PC-9 (cell line): ENCODE results near the gene CLDN7. TPM values are rescaled to one million over a fixed set of nuclear protein-coding genes. Genes with fewer than 3 reads are reported as not detected.
A peak's percentile ranks its signal among the peaks of the same experiment; 100 is the strongest.

Experiments used
- BruUV-seq: library from RNA; stranded (reverse); fragments of 400-500 nt; replicated peaks from 2 replicates; lab custom pipeline; 2021; lab: Mats Ljungman, UMichigan
- CTCF ChIA-PET: fragments of 300-600 bp; sonication (Branson Sonifier 250); formaldehyde crosslinking; loops from one replicate; lab custom pipeline; 2022; ENCODE audit warnings: antibody characterized with exemption; lab: Charles Lee
- POLR2A ChIA-PET: fragments of 300-600 bp; sonication (Branson Sonifier 250); formaldehyde crosslinking; loops from one replicate; lab custom pipeline; 2022; ENCODE audit warnings: antibody characterized with exemption; ENCODE audit not compliant: unreplicated experiment; lab: Charles Lee
- DNase-seq, 2 experiments: peaks; one replicate each; pipeline versions ENCODE4 v3.0.0 to v3.0.0-alpha.2; 2015 to 2022; ENCODE audit warnings: mixed read lengths in 1 of 2
- H2AFZ ChIP-seq: fragments of 200-600 bp; sonication (generic); 2 replicates; pipeline ENCODE4 v1.8.1; 2017; ENCODE audit warnings: antibody characterized with exemption
- H3F3A ChIP-seq: fragments of 200-600 bp; sonication (generic); 2 replicates; pipeline ENCODE4 v1.8.1; 2017; ENCODE audit warnings: antibody characterized with exemption, mild to moderate bottlenecking, low read depth; ENCODE audit not compliant: insufficient read depth
- H3K27ac ChIP-seq: fragments of 200-600 bp; sonication (generic); 2 replicates; pipeline ENCODE4 v1.6.1; 2016; ENCODE audit warnings: mixed run types
- H3K27me3 ChIP-seq: fragments of 200-600 bp; sonication (generic); 2 replicates; pipeline ENCODE4 v1.6.1; 2016; ENCODE audit warnings: low read depth, mixed run types; ENCODE audit not compliant: insufficient read depth
- H3K36me3 ChIP-seq: fragments of 200-600 bp; sonication (generic); 2 replicates; pipeline ENCODE4 v1.6.1; 2016; ENCODE audit warnings: low read depth, mixed run types
- H3K4me1 ChIP-seq: fragments of 200-600 bp; sonication (generic); replicated peaks from 2 replicates; pipeline ENCODE4 v1.6.1; 2016; ENCODE audit warnings: mixed run types; ENCODE audit not compliant: insufficient read depth
- H3K4me2 ChIP-seq: fragments of 200-600 bp; sonication (generic); 2 replicates; pipeline ENCODE4 v1.6.1; 2017; ENCODE audit warnings: mixed run types
- H3K4me3 ChIP-seq: fragments of 200-600 bp; sonication (generic); 2 replicates; pipeline ENCODE4 v1.6.1; 2016; ENCODE audit warnings: mixed run types
- H3K79me2 ChIP-seq: fragments of 200-600 bp; sonication (generic); 2 replicates; pipeline ENCODE4 v1.6.1; 2017; ENCODE audit warnings: low read depth, mixed run types
- H3K9me2 ChIP-seq: fragments of 200-600 bp; sonication (generic); 2 replicates; pipeline ENCODE4 v1.8.1; 2017; ENCODE audit warnings: mild to moderate bottlenecking; ENCODE audit not compliant: insufficient read depth
- H3K9me3 ChIP-seq: fragments of 200-600 bp; sonication (generic); 2 replicates; pipeline ENCODE4 v1.8.1; 2016; ENCODE audit warnings: low read depth; ENCODE audit not compliant: insufficient read depth
- H4K20me1 ChIP-seq: fragments of 200-600 bp; sonication (generic); 2 replicates; pipeline ENCODE4 v1.8.1; 2017; ENCODE audit not compliant: insufficient read depth
- EZH2 ChIP-seq: fragments of 200-600 bp; sonication (generic); IDR thresholded peaks from 2 replicates; pipeline ENCODE4 v1.8.0; 2017; ENCODE audit warnings: antibody characterized with exemption, low read depth
- intact Hi-C: fragments of 100-400 bp; cut with micrococcal nuclease; formaldehyde crosslinking; loops from one replicate; pipeline ENCODE4 v1.10.0; 2022; ENCODE audit not compliant: unreplicated experiment
- microRNA-seq: library from miRNA; unstranded; fragments of <30 nt; microRNA quantifications from one replicate; pipeline ENCODE4 v1.2.0, GENCODE V29; 2021; ENCODE audit warnings: borderline number of aligned reads, borderline replicate concordance
- total RNA-seq: library from RNA; stranded (reverse); gene quantifications from 2 replicates; pipeline ENCODE4 v1.2.3, GENCODE V29; 2021
- TF ChIP-seq, protein P1 (sequence below): fragments of 200-600 bp; sonication (generic); conservative IDR thresholded peaks from 2 replicates; pipeline ENCODE4 v1.6.1; 2017; ENCODE audit warnings: mixed run types, antibody characterized with exemption, mild to moderate bottlenecking, moderate library complexity

The CLDN7 gene
- total RNA-seq, 1 experiment from 2014 or later, result 390 TPM

- Histone ChIP-seq H3K79me2 (0 out of 2 replicates have a peak, but pooled peaks cover 3% of the 10 kb centered on the region), H3K4me1 (peaks cover 8% of the 10 kb centered on the region), H3K9me3 (no peaks in the 10 kb centered on the region), H3K27me3 (no peaks in the 10 kb centered on the region), H3K27ac (no peak overlapping the region), H3K36me3 (no peaks in the 10 kb centered on the region), H3K4me3 (no peak overlapping the region), H4K20me1 (no peaks in the 10 kb centered on the region), H3K9me2 (no peaks in the 10 kb centered on the region), H2AFZ (no peak overlapping the region), H3F3A (peaks cover 21% of the 10 kb centered on the region; the same call in 1 of the 2 replicates), H3K4me2 (no peak overlapping the region)
- ChIA-PET CTCF (no interaction called here), POLR2A (no interaction called here)
- DNase-seq, result no peak
- no TSS peak for BruUV-seq
- intact Hi-C loops, result no loop called here
- no peak for TF ChIP-seq EZH2
- TF ChIP-seq, protein P1, sequence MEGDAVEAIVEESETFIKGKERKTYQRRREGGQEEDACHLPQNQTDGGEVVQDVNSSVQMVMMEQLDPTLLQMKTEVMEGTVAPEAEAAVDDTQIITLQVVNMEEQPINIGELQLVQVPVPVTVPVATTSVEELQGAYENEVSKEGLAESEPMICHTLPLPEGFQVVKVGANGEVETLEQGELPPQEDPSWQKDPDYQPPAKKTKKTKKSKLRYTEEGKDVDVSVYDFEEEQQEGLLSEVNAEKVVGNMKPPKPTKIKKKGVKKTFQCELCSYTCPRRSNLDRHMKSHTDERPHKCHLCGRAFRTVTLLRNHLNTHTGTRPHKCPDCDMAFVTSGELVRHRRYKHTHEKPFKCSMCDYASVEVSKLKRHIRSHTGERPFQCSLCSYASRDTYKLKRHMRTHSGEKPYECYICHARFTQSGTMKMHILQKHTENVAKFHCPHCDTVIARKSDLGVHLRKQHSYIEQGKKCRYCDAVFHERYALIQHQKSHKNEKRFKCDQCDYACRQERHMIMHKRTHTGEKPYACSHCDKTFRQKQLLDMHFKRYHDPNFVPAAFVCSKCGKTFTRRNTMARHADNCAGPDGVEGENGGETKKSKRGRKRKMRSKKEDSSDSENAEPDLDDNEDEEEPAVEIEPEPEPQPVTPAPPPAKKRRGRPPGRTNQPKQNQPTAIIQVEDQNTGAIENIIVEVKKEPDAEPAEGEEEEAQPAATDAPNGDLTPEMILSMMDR, result no peak
These were observed 50.6 kb downstream of the CLDN7 start for GRCh38 chr17:7211491-7212273.

Small RNA genes lying within 50 kb of the gene (microRNA-seq; reads per million reads assigned to microRNA genes)
- 3,905 reads per million, percentile 86 among the genes with 10 or more reads in this experiment for gene MIR324

Other genes with a start within 250 kb of the CLDN7 start
- gene RNASEK, start 249.9 kb downstream of the CLDN7 start, total RNA-seq, result 196 and 301 TPM in 2 replicates
- gene BCL6B, start 239.4 kb downstream of the CLDN7 start, total RNA-seq, result 0.28 and 0.48 TPM in 2 replicates
- gene SLC16A13, start 226.5 kb downstream of the CLDN7 start, total RNA-seq, result 33.4 and 40.6 TPM in 2 replicates
- gene SLC16A11, start 218.4 kb downstream of the CLDN7 start, total RNA-seq, result not detected in 2 replicates
- not detected in 2 replicates for gene CLEC10A, start 182.2 kb downstream of the CLDN7 start, total RNA-seq
- gene ASGR2, start 147.7 kb downstream of the CLDN7 start, total RNA-seq, result not detected in 2 replicates
- gene ASGR1, start 83.1 kb downstream of the CLDN7 start, total RNA-seq, result 3.5 and 5.9 TPM in 2 replicates
- gene DLG4, start 42.6 kb downstream of the CLDN7 start, total RNA-seq, result 27.1 and 32.8 TPM in 2 replicates
- 531 and 604 TPM in 2 replicates for gene ACADVL, start 42.5 kb downstream of the CLDN7 start, total RNA-seq
- 77.9 and 86.8 TPM in 2 replicates for gene DVL2, start 28.0 kb downstream of the CLDN7 start, total RNA-seq
- 64.5 and 65.8 TPM in 2 replicates for gene PHF23, start 23.0 kb downstream of the CLDN7 start, total RNA-seq
- gene GABARAP, start 20.0 kb downstream of the CLDN7 start, total RNA-seq, result 424 and 457 TPM in 2 replicates
- gene CTDNEP1, start 10.7 kb downstream of the CLDN7 start, total RNA-seq, result 173 and 203 TPM in 2 replicates
- 31.8 and 45.1 TPM in 2 replicates for gene ELP5, start 10.3 kb downstream of the CLDN7 start, total RNA-seq
- gene SLC2A4, start 19.2 kb upstream of the CLDN7 start, total RNA-seq, result 1.5 and 1.6 TPM in 2 replicates
- gene YBX2, start 32.2 kb upstream of the CLDN7 start, total RNA-seq, result 0.65 and 0.68 TPM in 2 replicates
- gene EIF5A, start 45.1 kb upstream of the CLDN7 start, total RNA-seq, result 806 and 1,298 TPM in 2 replicates
- 43.5 and 61.3 TPM in 2 replicates for gene GPS2, start 52.9 kb upstream of the CLDN7 start, total RNA-seq
- 46.5 and 57.9 TPM in 2 replicates for gene NEURL4, start 66.9 kb upstream of the CLDN7 start, total RNA-seq
- gene ACAP1, start 74.1 kb upstream of the CLDN7 start, total RNA-seq, result 10.9 and 28.5 TPM in 2 replicates
- gene KCTD11, start 89.7 kb upstream of the CLDN7 start, total RNA-seq, result 16.4 and 18.3 TPM in 2 replicates
- 0.45 and 0.50 TPM in 2 replicates for gene TMEM95, start 92.7 kb upstream of the CLDN7 start, total RNA-seq
- gene TNK1, start 118.6 kb upstream of the CLDN7 start, total RNA-seq, result 15.8 and 18.8 TPM in 2 replicates
- gene PLSCR3, start 132.0 kb upstream of the CLDN7 start, total RNA-seq, result 53.0 and 64.5 TPM in 2 replicates
- gene TMEM256, start 141.6 kb upstream of the CLDN7 start, total RNA-seq, result 55.4 and 91.7 TPM in 2 replicates
- gene NLGN2, start 145.4 kb upstream of the CLDN7 start, total RNA-seq, result 86.3 and 98.8 TPM in 2 replicates
- 0.83 and 1.1 TPM in 2 replicates for gene SPEM1, start 157.8 kb upstream of the CLDN7 start, total RNA-seq
- gene SPEM2, start 163.1 kb upstream of the CLDN7 start, total RNA-seq, result 0.50 TPM in 1 of 2 replicates, not detected in the other
- gene SPEM3, start 166.4 kb upstream of the CLDN7 start, total RNA-seq, result not detected in 2 replicates
- 17.0 and 20.7 TPM in 2 replicates for gene TMEM102, start 173.0 kb upstream of the CLDN7 start, total RNA-seq
- gene FGF11, start 177.0 kb upstream of the CLDN7 start, total RNA-seq, result 15.2 and 23.2 TPM in 2 replicates
- gene CHRNB1, start 182.6 kb upstream of the CLDN7 start, total RNA-seq, result 31.9 and 53.4 TPM in 2 replicates
- gene ZBTB4, start 217.2 kb upstream of the CLDN7 start, total RNA-seq, result 50.6 and 54.0 TPM in 2 replicates
- not detected in 2 replicates for gene SLC35G6, start 219.0 kb upstream of the CLDN7 start, total RNA-seq
- 149 and 166 TPM in 2 replicates for gene POLR2A, start 221.9 kb upstream of the CLDN7 start, total RNA-seq